HG02884 (cell line): ENCODE results near the gene TBL1X.

ENCODE experiments used
- ATAC-seq: cut with Tn5 transposase; IDR thresholded peaks from one replicate; pipeline ENCODE4 v1.9.1; 2021; ENCODE audit warnings: mild to moderate bottlenecking, moderate library complexity; ENCODE audit not compliant: unreplicated experiment

TBL1X gene

DNA sequence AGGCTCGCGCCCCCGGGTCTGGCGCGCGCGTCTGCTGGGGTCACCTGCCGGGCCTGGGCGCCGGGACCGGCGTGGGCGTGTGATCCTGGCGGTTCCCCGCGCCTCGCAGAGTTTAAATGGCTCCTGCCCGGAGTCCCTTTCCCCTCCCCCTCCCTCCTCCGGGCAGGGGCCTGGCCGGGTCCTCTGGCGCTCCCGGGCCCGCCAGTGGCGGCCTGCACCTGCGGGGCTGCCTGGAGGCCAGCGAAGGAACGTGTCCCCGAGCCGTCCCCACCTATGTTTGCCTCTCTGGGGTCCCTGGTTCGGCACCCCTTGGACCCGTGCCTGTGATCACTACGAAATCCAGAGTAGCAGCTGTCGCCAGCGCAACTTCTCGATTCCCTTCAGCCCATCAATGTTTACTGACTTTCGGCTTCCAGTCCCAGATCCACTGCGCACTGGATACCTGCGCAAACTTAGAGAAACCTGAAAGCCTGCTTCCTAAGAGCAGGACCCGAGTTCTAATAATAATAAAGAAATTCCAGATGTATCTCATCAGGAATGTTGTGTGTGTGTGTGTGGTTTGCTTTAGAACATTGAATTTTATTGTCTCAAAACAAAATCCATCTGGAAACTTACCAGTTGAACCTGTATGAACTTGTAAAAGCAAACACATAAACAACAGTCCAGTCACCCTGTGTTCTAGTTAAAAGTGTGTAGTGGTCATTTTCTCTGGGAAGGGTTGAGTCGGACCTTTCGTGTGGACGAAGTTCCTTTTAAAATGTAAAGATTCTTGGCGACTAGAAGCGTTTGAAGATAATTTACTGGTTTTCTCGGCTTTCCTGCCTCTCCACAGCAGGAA lies 322.2 kb downstream of the TBL1X start:
- no peak for ATAC-seq

DNA sequence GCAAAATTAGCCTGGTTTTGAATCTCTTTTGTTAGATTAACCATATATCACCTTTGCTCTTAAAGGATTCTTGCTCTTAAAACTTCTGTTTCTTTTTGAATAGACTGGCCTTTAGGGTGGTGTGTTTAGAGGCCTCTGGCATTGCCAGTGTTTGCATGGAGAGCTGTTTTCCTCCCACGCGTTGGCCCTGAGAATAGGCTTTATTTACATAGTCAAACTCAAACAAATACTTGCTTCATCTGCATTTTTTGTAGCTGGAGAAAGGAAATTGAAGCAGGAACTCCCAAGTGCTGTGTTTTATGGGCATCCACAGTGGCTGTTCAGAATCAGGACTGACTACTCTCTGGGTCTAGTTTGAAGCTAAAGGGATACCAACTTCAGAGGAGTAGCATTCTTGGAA lies 324.1 kb downstream of the TBL1X start:
- no peak for ATAC-seq

DNA sequence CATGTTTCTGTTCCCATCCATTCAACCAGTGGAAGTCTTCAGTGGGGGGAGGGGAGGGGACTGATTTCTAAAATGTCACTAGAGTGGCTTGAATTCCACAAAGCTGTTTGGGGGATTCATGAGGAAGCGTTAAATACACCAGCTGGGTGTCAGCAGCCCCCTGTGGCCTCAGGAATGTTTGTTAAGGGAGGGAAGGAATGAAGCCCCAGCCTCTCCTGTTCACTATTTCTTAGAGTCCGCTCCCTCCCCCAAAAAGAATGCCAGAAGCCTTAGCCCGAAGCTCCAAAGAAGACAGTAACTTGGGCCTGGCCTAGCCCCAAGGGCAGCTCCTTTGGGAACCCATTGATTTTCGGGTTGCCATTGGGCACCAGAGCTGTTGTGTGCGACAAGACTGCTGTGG lies 324.7 kb downstream of the TBL1X start:
- no peak for ATAC-seq
